DMS 273 treated with DMSO at 0.1 percent for 48 hours (cell line): Measurements from ENCODE around the gene ACAA2.
A peak's percentile ranks its signal among the peaks of the same experiment; 100 is the strongest.

ENCODE experiments used
- DNase-seq: peaks from one replicate; lab custom pipeline; 2025; lab: John Stamatoyannopoulos, UW

Gene ACAA2

GRCh38 chr18:49813319-49814146 is at the start of gene ACAA2:
Gene ACAA2 (minus strand): TSS chr18:49813533. CDS start chr18:49813484, 49 bp downstream.
- DNase-seq, result peak; percentile 68

GRCh38 chr18:49862656-49863385 is 49.5 kb upstream of the ACAA2 start:
- peak; percentile 74 for DNase-seq

- no peak for DNase-seq
Measured at GRCh38 chr18:49861659-49862058, 48.3 kb upstream of the ACAA2 start.

- no peak for DNase-seq
Measured at GRCh38 chr18:49859725-49860124, 46.4 kb upstream of the ACAA2 start.

- no peak for DNase-seq
Measured at GRCh38 chr18:49859021-49859359, 45.7 kb upstream of the ACAA2 start.

GRCh38 chr18:49858309-49859020 is 45.1 kb upstream of the ACAA2 start:
- peak; percentile 40 for DNase-seq

- no peak for DNase-seq
Measured at GRCh38 chr18:49857708-49858107, 44.4 kb upstream of the ACAA2 start.

- peak; percentile 57 for DNase-seq
Measured at GRCh38 chr18:49856496-49856895, 43.2 kb upstream of the ACAA2 start.

GRCh38 chr18:49855711-49856415 is 42.5 kb upstream of the ACAA2 start:
- DNase-seq, result no peak

- DNase-seq, result no peak
Measured at GRCh38 chr18:49854681-49855080, 41.3 kb upstream of the ACAA2 start.

GRCh38 chr18:49853436-49853835 is 40.1 kb upstream of the ACAA2 start:
- no peak for DNase-seq

- DNase-seq, result no peak
Measured at GRCh38 chr18:49853011-49853410, 39.7 kb upstream of the ACAA2 start.

- DNase-seq, result no peak
Measured at GRCh38 chr18:49851624-49852023, 38.3 kb upstream of the ACAA2 start.

- no peak for DNase-seq
Measured at GRCh38 chr18:49850636-49851035, 37.3 kb upstream of the ACAA2 start.

GRCh38 chr18:49849331-49850217 is 36.2 kb upstream of the ACAA2 start:
- peak; percentile 44 for DNase-seq

- DNase-seq, result no peak
Measured at GRCh38 chr18:49848115-49848514, 34.8 kb upstream of the ACAA2 start.

- DNase-seq, result no peak
Measured at GRCh38 chr18:49847524-49847923, 34.2 kb upstream of the ACAA2 start.

- no peak for DNase-seq
Measured at GRCh38 chr18:49846718-49847470, 33.6 kb upstream of the ACAA2 start.

GRCh38 chr18:49846361-49846662 is 33.0 kb upstream of the ACAA2 start:
- DNase-seq, result no peak

GRCh38 chr18:49845629-49846360 is 32.5 kb upstream of the ACAA2 start:
- no peak for DNase-seq
